ENCODE results near the gene SERHL2. TPM values are rescaled to one million over a fixed set of nuclear protein-coding genes. Genes with fewer than 3 reads are reported as not detected.

Gene SERHL2
- total and polyA plus RNA-seq, 2 experiments from 2014 or later = 1.5 to 2.1 TPM

DNA sequence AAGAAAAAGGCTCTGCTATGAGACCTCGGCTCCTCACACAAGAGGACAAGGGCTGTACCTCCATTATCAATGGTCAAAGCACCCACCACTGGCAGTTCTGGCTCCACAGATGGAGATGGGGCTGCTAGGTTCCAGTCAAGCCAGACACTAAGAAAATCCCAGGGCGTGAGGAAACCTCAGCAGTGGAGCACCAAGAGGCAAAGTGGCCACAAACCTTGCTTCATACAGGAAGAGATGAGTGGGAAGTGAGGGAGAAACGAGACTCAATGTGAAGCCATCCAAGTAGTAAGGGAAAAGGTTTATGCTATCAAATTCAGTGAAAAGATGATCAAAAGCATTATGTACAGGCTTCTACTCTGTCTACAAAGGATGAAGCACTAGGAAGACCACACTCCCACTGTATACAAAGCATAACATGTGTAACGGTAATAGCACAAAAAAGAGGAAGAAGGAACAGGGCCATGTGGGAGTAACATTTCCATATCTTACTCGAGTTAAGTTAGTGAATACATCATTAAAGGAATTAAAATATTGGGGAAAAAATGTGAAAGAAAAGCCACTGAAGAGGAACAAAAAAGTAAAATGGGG lies 33.9 kb downstream of the SERHL2 start:
- H3K4me3 ChIP-seq = no peak overlapping the region
- no peak overlapping the region for H3K4me2 ChIP-seq
- H3F3A ChIP-seq (replicated peaks; ENCODE audit: low read depth) = peaks cover 15% of the 10 kb centered on the region; the same call in 1 of the 2 replicates
- Mint-ChIP-seq H3K36me3 (ENCODE audit: low read depth) (peaks cover 85% of the 10 kb centered on the region), H3K9me3 (no peaks in the 10 kb centered on the region), H3K27ac (no peak overlapping the region), H3K4me1 (no peaks in the 10 kb centered on the region; the same call in 2 of the 3 replicates), H3K27me3 (ENCODE audit: insufficient read depth, low read depth, poor library complexity) (peaks cover 6% of the 10 kb centered on the region), H3K4me3 (no peak overlapping the region)
- TF ChIP-seq EZH2 (IDR thresholded peaks at IDR 0.05; ENCODE audit: low read depth, unreplicated experiment) = no peak
- no peak for TF ChIP-seq NANOG (IDR thresholded peaks at IDR 0.05; ENCODE audit: borderline replicate concordance)
- TF ChIP-seq, protein P1, sequence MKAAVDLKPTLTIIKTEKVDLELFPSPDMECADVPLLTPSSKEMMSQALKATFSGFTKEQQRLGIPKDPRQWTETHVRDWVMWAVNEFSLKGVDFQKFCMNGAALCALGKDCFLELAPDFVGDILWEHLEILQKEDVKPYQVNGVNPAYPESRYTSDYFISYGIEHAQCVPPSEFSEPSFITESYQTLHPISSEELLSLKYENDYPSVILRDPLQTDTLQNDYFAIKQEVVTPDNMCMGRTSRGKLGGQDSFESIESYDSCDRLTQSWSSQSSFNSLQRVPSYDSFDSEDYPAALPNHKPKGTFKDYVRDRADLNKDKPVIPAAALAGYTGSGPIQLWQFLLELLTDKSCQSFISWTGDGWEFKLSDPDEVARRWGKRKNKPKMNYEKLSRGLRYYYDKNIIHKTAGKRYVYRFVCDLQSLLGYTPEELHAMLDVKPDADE (IDR thresholded peaks at IDR 0.05) = no peak
- no peak for TF ChIP-seq CTCF (conservative IDR thresholded peaks at IDR 0.05; ENCODE audit: low read depth in 2 of 2)
- no peak for TF ChIP-seq CREB1 (CRISPR knock-in tag; IDR thresholded peaks at IDR 0.05; ENCODE audit: low read depth)
- no peak for TF ChIP-seq STAT1 (IDR thresholded peaks at IDR 0.05; ENCODE audit: unreplicated experiment)
- TF ChIP-seq, protein P2, sequence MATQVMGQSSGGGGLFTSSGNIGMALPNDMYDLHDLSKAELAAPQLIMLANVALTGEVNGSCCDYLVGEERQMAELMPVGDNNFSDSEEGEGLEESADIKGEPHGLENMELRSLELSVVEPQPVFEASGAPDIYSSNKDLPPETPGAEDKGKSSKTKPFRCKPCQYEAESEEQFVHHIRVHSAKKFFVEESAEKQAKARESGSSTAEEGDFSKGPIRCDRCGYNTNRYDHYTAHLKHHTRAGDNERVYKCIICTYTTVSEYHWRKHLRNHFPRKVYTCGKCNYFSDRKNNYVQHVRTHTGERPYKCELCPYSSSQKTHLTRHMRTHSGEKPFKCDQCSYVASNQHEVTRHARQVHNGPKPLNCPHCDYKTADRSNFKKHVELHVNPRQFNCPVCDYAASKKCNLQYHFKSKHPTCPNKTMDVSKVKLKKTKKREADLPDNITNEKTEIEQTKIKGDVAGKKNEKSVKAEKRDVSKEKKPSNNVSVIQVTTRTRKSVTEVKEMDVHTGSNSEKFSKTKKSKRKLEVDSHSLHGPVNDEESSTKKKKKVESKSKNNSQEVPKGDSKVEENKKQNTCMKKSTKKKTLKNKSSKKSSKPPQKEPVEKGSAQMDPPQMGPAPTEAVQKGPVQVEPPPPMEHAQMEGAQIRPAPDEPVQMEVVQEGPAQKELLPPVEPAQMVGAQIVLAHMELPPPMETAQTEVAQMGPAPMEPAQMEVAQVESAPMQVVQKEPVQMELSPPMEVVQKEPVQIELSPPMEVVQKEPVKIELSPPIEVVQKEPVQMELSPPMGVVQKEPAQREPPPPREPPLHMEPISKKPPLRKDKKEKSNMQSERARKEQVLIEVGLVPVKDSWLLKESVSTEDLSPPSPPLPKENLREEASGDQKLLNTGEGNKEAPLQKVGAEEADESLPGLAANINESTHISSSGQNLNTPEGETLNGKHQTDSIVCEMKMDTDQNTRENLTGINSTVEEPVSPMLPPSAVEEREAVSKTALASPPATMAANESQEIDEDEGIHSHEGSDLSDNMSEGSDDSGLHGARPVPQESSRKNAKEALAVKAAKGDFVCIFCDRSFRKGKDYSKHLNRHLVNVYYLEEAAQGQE (IDR thresholded peaks at IDR 0.05; ENCODE audit: unreplicated experiment) = no peak
- TF ChIP-seq ZNF462 (CRISPR knock-in tag; IDR thresholded peaks at IDR 0.05) = no peak
- no peak for TF ChIP-seq JUNB (IDR thresholded peaks at IDR 0.05; ENCODE audit: unreplicated experiment)
- no peak for TF ChIP-seq POLR2AphosphoS5 (IDR thresholded peaks at IDR 0.05; ENCODE audit: low read depth)
- no peak for TF ChIP-seq ZNF331 (CRISPR knock-in tag; IDR thresholded peaks at IDR 0.05; ENCODE audit: low read depth)
- no peak for TF ChIP-seq ZNF114 (CRISPR knock-in tag; IDR thresholded peaks at IDR 0.05)
- no peak for TF ChIP-seq EZH2phosphoT487 (IDR thresholded peaks at IDR 0.05; ENCODE audit: unreplicated experiment)
- H3K9me2 ChIP-seq (ENCODE audit: insufficient read depth) = no peaks in the 10 kb centered on the region
- no peak overlapping the region for H3K27ac ChIP-seq (ENCODE audit: low read depth)
- H3K36me3 ChIP-seq (ENCODE audit: insufficient read depth) = peaks cover 34% of the 10 kb centered on the region
- DNase-seq (ENCODE audit: low spot score) (no peak), ATAC-seq (no peak)
- peaks cover 3% of the 10 kb centered on the region; the same call in 1 of the 2 replicates for H3K4me1 ChIP-seq (ENCODE audit: insufficient read depth)
- no peak overlapping the region for H2AFZ ChIP-seq
- H4K20me1 ChIP-seq (replicated peaks; ENCODE audit: insufficient read depth) = peaks cover 36% of the 10 kb centered on the region
- no peaks in the 10 kb centered on the region for H3K27me3 ChIP-seq (ENCODE audit: insufficient read depth)
- H3K79me2 ChIP-seq (replicated peaks; ENCODE audit: insufficient read depth) = no peaks in the 10 kb centered on the region; the same call in 1 of the 2 replicates

Measured in GM23338 (cell line).